Testis (tissue), 2 donors: Measurements from ENCODE around the gene TMED6.

ENCODE experiments used
- CTCF ChIP-seq, 3 experiments: fragments of 450-650 bp in 2 of 3; fragments of 200-600 bp in 1 of 3; sonication (generic) in 1 of 3; IDR thresholded peaks; one replicate each; pipeline ENCODE4 v1.5.1; 2016 to 2019; ENCODE audit warnings: antibody characterized with exemption in 3 of 3, mild to moderate bottlenecking in 2 of 3, moderate library complexity in 1 of 3
- POLR2A ChIP-seq: fragments of 450-650 bp; IDR thresholded peaks from one replicate; pipeline ENCODE4 v1.6.1; 2017; ENCODE audit warnings: antibody characterized with exemption, mild to moderate bottlenecking, moderate library complexity

- TF ChIP-seq POLR2A (no peak), CTCF (IDR thresholded peaks at IDR 0.05) (no peak)
Measured at GRCh38 chr16:69307091-69307490, 44.5 kb downstream of the TMED6 start.
